Liver (tissue), 9 donors: ENCODE measurements around the gene DNAJC15. TPM values are rescaled to one million over a fixed set of nuclear protein-coding genes. Genes with fewer than 3 reads are reported as not detected.
"Not testable (repeated sequence)": the region's sequence is repeated elsewhere in the genome, so short reads cannot be mapped to it uniquely, and the experiment has no call there.

Experiments
- DNase-seq: peaks from one replicate; pipeline ENCODE4 v3.0.0-alpha.2; 2017; ENCODE audit warnings: low spot score
- H3K27ac ChIP-seq, 2 donors: one replicate each; pipeline ENCODE4 v1.7.0; 2013; ENCODE audit warnings: inconsistent platforms in 2 of 2, low read length in 2 of 2, control low read depth in 1 of 2, low read depth in 1 of 2, mild to moderate bottlenecking in 1 of 2
- H3K27me3 ChIP-seq, 4 donors: one replicate each; pipeline versions ENCODE4 v1.6.1 to v1.7.0; 2013; ENCODE audit warnings: low read length in 3 of 4, inconsistent platforms in 1 of 4, mild to moderate bottlenecking in 1 of 4, moderate library complexity in 1 of 4; ENCODE audit not compliant: control insufficient read depth in 4 of 4, insufficient read depth in 4 of 4
- H3K36me3 ChIP-seq, 4 donors: one replicate each; pipeline versions ENCODE4 v1.6.1 to v1.7.0; 2013; ENCODE audit warnings: low read length in 3 of 4, mild to moderate bottlenecking in 3 of 4, low read depth in 1 of 4, moderate library complexity in 1 of 4; ENCODE audit not compliant: control insufficient read depth in 4 of 4, insufficient read depth in 3 of 4
- H3K4me1 ChIP-seq, 4 donors: one replicate each; pipeline versions ENCODE4 v1.6.1 to v1.7.0; 2013; ENCODE audit warnings: low read length in 3 of 4, mild to moderate bottlenecking in 3 of 4, moderate library complexity in 1 of 4; ENCODE audit not compliant: control insufficient read depth in 4 of 4, insufficient read depth in 4 of 4
- H3K4me3 ChIP-seq, 3 donors: one replicate each; pipeline versions ENCODE4 v1.6.1 to v1.7.0; 2013; ENCODE audit warnings: low read length in 3 of 3, control low read depth in 1 of 3, low read depth in 1 of 3, mild to moderate bottlenecking in 1 of 3
- H3K9ac ChIP-seq, 2 donors: one replicate each; pipeline ENCODE4 v1.7.0; 2013; ENCODE audit warnings: low read length in 2 of 2, mild to moderate bottlenecking in 2 of 2, moderate library complexity in 2 of 2, control low read depth in 1 of 2, low read depth in 1 of 2
- H3K9me3 ChIP-seq, 4 donors: one replicate each; pipeline versions ENCODE4 v1.6.1 to v1.7.0; 2013; ENCODE audit warnings: low read length in 3 of 4; ENCODE audit not compliant: control insufficient read depth in 4 of 4
- ATF3 ChIP-seq: IDR thresholded peaks from 2 replicates; pipeline ENCODE4 v1.6.1; 2016; ENCODE audit warnings: antibody characterized with exemption
- CTCF ChIP-seq: fragments of 150-350 bp; IDR thresholded peaks from 2 replicates; pipeline ENCODE4 v1.5.1; 2017; ENCODE audit warnings: improper control_type of control experiment, low read depth, low read length; ENCODE audit not compliant: missing input control
- EGR1 ChIP-seq, 2 donors: IDR thresholded peaks; 2 replicates each; pipeline ENCODE4 v1.6.1; 2016 to 2018; ENCODE audit warnings: antibody characterized with exemption in 2 of 2, low read depth in 2 of 2
- FOXA1 ChIP-seq: IDR thresholded peaks from 2 replicates; pipeline ENCODE4 v1.6.1; 2016; ENCODE audit warnings: antibody characterized with exemption
- FOXA2 ChIP-seq: IDR thresholded peaks from 2 replicates; pipeline ENCODE4 v1.6.1; 2016; ENCODE audit warnings: antibody characterized with exemption
- GABPA ChIP-seq, 2 donors: IDR thresholded peaks in 1 of 2; conservative IDR thresholded peaks in 1 of 2; 2 replicates each; pipeline ENCODE4 v1.6.1; 2016; ENCODE audit warnings: antibody characterized with exemption in 2 of 2, mild to moderate bottlenecking in 1 of 2, moderate library complexity in 1 of 2
- HNF4A ChIP-seq, 2 donors: conservative IDR thresholded peaks; 2 replicates each; pipeline ENCODE4 v1.6.1; 2016; ENCODE audit warnings: antibody characterized with exemption in 2 of 2, mild to moderate bottlenecking in 2 of 2
- HNF4G ChIP-seq: IDR thresholded peaks from 2 replicates; pipeline ENCODE4 v1.6.1; 2016; ENCODE audit warnings: antibody characterized with exemption
- JUND ChIP-seq, 2 donors: IDR thresholded peaks; 2 replicates each; pipeline ENCODE4 v1.6.1; 2016; ENCODE audit warnings: antibody characterized with exemption in 2 of 2
- MAX ChIP-seq: IDR thresholded peaks from 2 replicates; pipeline ENCODE4 v1.6.1; 2016; ENCODE audit warnings: antibody characterized with exemption
- NR2F2 ChIP-seq: IDR thresholded peaks from 2 replicates; pipeline ENCODE4 v1.6.1; 2016; ENCODE audit warnings: antibody characterized with exemption
- RAD21 ChIP-seq, 2 donors: IDR thresholded peaks; 2 replicates each; pipeline ENCODE4 v1.6.1; 2016; ENCODE audit warnings: antibody characterized with exemption in 2 of 2, mild to moderate bottlenecking in 2 of 2
- REST ChIP-seq: IDR thresholded peaks from 2 replicates; pipeline ENCODE4 v1.6.1; 2016; ENCODE audit warnings: antibody characterized with exemption, mild to moderate bottlenecking
- RXRA ChIP-seq, 2 donors: IDR thresholded peaks; 2 replicates each; pipeline ENCODE4 v1.6.1; 2017 to 2018; ENCODE audit warnings: antibody characterized with exemption in 2 of 2, mild to moderate bottlenecking in 1 of 2
- SP1 ChIP-seq: IDR thresholded peaks from 2 replicates; pipeline ENCODE4 v1.6.1; 2018; ENCODE audit warnings: antibody characterized with exemption, mild to moderate bottlenecking
- TAF1 ChIP-seq: conservative IDR thresholded peaks from 2 replicates; pipeline ENCODE4 v1.6.1; 2016; ENCODE audit warnings: antibody characterized with exemption, mild to moderate bottlenecking
- YY1 ChIP-seq: IDR thresholded peaks from 2 replicates; pipeline ENCODE4 v1.6.1; 2016; ENCODE audit warnings: antibody characterized with exemption, mild to moderate bottlenecking
- ZBTB33 ChIP-seq: IDR thresholded peaks from 2 replicates; pipeline ENCODE4 v1.6.1; 2016; ENCODE audit warnings: antibody characterized with exemption
- WGBS: extraction: QIAGEN DNeasy Blood & Tissue Kit; methylation state at CpG from one replicate; pipeline ENCODE4 v1.1.7; 2013; 5-methylcytosine and 5-hydroxymethylcytosine counted together
- polyA plus RNA-seq, 2 donors: library from polyadenylated mRNA; stranded (reverse) in 1 of 2; unstranded in 1 of 2; fragments of 200-250 nt in 1 of 2; fragments of >200 nt in 1 of 2; fragmentation: Nextera tagmentation in 1 of 2; extraction: Ambion mirVana in 1 of 2; gene quantifications; one replicate each; pipeline versions ENCODE4 v1.2.1 to v1.2.3, GENCODE V29; 2013 to 2015
- total RNA-seq, 2 donors: library from RNA; depleted of rRNA; stranded (reverse); fragments of >200 nt; gene quantifications; one replicate each; pipeline ENCODE4 v1.2.3, GENCODE V29; 2014
- donor health status: healthy.
- donor health status: healthy.
- donor health status: healthy.
- donor health status: healthy.
- donor health status: healthy.

The DNAJC15 gene
- total and polyA plus RNA-seq, 4 donors = 5.8 to 55.4 (median 14.0) TPM

- not testable (repeated sequence) for H3K27ac ChIP-seq, H3K9me3 ChIP-seq, H3K4me3 ChIP-seq, H3K36me3 ChIP-seq, H3K27me3 ChIP-seq, H3K9ac ChIP-seq, H3K4me1 ChIP-seq, DNase-seq
- 89% methylated on average over 4 of the region's 4 CpGs for WGBS
These were observed 37.4 kb downstream of the DNAJC15 start for GRCh38 chr13:43060806-43061205.

GRCh38 chr13:43061496-43062280 lies 38.3 kb downstream of the DNAJC15 start:
- Histone ChIP-seq H3K4me1 (peaks cover 0 to 2% (median 0%) of the 10 kb centered on the region in 4 donors), H3K27me3 (no peaks in the 10 kb centered on the region), H3K27ac (no peak overlapping the region), H3K9me3 (no peaks in the 10 kb centered on the region), H3K9ac (no peak overlapping the region), H3K4me3 (no peak overlapping the region), H3K36me3 (peaks cover 0 to 3% (median 0%) of the 10 kb centered on the region in 4 donors)
- TF ChIP-seq NR2F2 (no peak), HNF4A (conservative IDR thresholded peaks at IDR 0.05) (no peak), YY1 (no peak), FOXA2 (no peak), TAF1 (no peak), JUND (IDR thresholded peaks at IDR 0.05) (no peak), EGR1 (IDR thresholded peaks at IDR 0.05; ENCODE audit: low read depth in 2 of 2) (no peak), RXRA (IDR thresholded peaks at IDR 0.05) (no peak), HNF4G (no peak), GABPA (IDR thresholded peaks at IDR 0.05 in 1 of 2, conservative IDR thresholded peaks at IDR 0.05 in 1 of 2) (no peak), CTCF (no peak), RAD21 (IDR thresholded peaks at IDR 0.05) (no peak), SP1 (no peak), ATF3 (no peak), MAX (no peak), ZBTB33 (no peak), REST (no peak), FOXA1 (no peak)
- 79% methylated on average over 5 of the region's 5 CpGs for WGBS
- no peak for DNase-seq
